Panc1 (cell line): ENCODE results near the gene MYH11. TPM values are rescaled to one million over a fixed set of nuclear protein-coding genes. Genes with fewer than 3 reads are reported as not detected.

Source experiments
- ATAC-seq: fragments of 200-7000 bp; cut with Tn5 transposase; 2 replicates; pipeline ENCODE4 v1.9.1; 2020; ENCODE audit warnings: mild to moderate bottlenecking, moderate library complexity
- BruUV-seq: library from RNA; stranded (reverse); fragments of 400-500 nt; replicated peaks from 2 replicates; lab custom pipeline; 2021; lab: Mats Ljungman, UMichigan
- CTCF ChIA-PET: fragments of 300-600 bp; sonication (Branson Sonifier 250); formaldehyde crosslinking; loops from one replicate; lab custom pipeline; 2022; ENCODE audit warnings: antibody characterized with exemption; lab: Charles Lee
- POLR2A ChIA-PET: fragments of 300-600 bp; sonication (Branson Sonifier 250); formaldehyde crosslinking; loops from one replicate; lab custom pipeline; 2022; ENCODE audit warnings: antibody characterized with exemption; lab: Charles Lee
- DNase-seq: peaks from one replicate; pipeline ENCODE4 v3.0.0-alpha.2; 2010; ENCODE audit warnings: low read depth, low spot score
- H3K27ac ChIP-seq: 2 replicates; pipeline ENCODE4 v1.5.1; 2011; ENCODE audit warnings: mild to moderate bottlenecking, low read length, inconsistent platforms
- H3K27me3 ChIP-seq: fragments of 200-500 bp; sonication (Bioruptor generic); 2 replicates; pipeline ENCODE4 v1.6.0; 2014; ENCODE audit warnings: low read length, inconsistent platforms; ENCODE audit not compliant: control insufficient read depth, insufficient read depth
- H3K36me3 ChIP-seq: fragments of 200-500 bp; sonication (Bioruptor generic); 2 replicates; pipeline ENCODE4 v1.5.1; 2014; ENCODE audit warnings: inconsistent platforms, mild to moderate bottlenecking, low read length, moderate library complexity; ENCODE audit not compliant: control insufficient read depth, insufficient read depth
- H3K4me1 ChIP-seq: 2 replicates; pipeline ENCODE4 v1.5.1; 2011; ENCODE audit warnings: inconsistent platforms, mild to moderate bottlenecking, low read length, moderate library complexity; ENCODE audit not compliant: control insufficient read depth, insufficient read depth
- H3K4me3 ChIP-seq, 2 experiments: 2 replicates each; pipeline ENCODE4 v1.5.1; 2011 to 2012; ENCODE audit warnings: low read depth in 2 of 2, low read length in 2 of 2, mild to moderate bottlenecking in 2 of 2, inconsistent platforms in 1 of 2, moderate library complexity in 1 of 2
- H3K9me3 ChIP-seq: fragments of 200-500 bp; sonication (Bioruptor generic); 2 replicates; pipeline ENCODE4 v1.5.1; 2014; ENCODE audit warnings: low read depth, mild to moderate bottlenecking, inconsistent platforms, low read length, moderate library complexity; ENCODE audit not compliant: control insufficient read depth, insufficient read depth
- POLR2AphosphoS5 ChIP-seq: IDR thresholded peaks from 2 replicates; pipeline ENCODE4 v1.6.1; 2012; ENCODE audit warnings: mild to moderate bottlenecking, low read depth, low read length, moderate library complexity
- SIN3A ChIP-seq: IDR thresholded peaks from 2 replicates; pipeline ENCODE4 v1.6.1; 2012; ENCODE audit warnings: low read depth, mild to moderate bottlenecking, low read length, moderate library complexity, borderline replicate concordance; ENCODE audit not compliant: insufficient read depth
- TCF7L2 ChIP-seq: IDR thresholded peaks from 2 replicates; pipeline ENCODE4 v1.6.1; 2011; ENCODE audit warnings: mild to moderate bottlenecking, low read depth, low read length, inconsistent platforms
- in situ Hi-C: cut with HindIII; loops from 2 replicates; pipeline ENCODE4 v1.10.0; 2016; ENCODE audit warnings: low sequenced_read_pairs, low pct_unique_long_range_greater_than_20kb
- intact Hi-C: fragments of 100-400 bp; cut with micrococcal nuclease; formaldehyde crosslinking; loops from one replicate; pipeline ENCODE4 v1.10.0; 2022; ENCODE audit not compliant: unreplicated experiment
- total RNA-seq: library from RNA; stranded (reverse); gene quantifications from one replicate; pipeline ENCODE4 v1.2.1, GENCODE V29; 2021; ENCODE audit not compliant: unreplicated experiment
- TF ChIP-seq, protein P1 (sequence below): fragments of 450-650 bp; IDR thresholded peaks from 2 replicates; pipeline ENCODE4 v1.5.1; 2017; ENCODE audit warnings: mild to moderate bottlenecking
- TF ChIP-seq, protein P2 (sequence below), 2 experiments: IDR thresholded peaks; 2 replicates each; pipeline ENCODE4 v1.6.1; 2011 to 2012; ENCODE audit warnings: low read depth in 2 of 2, control low read depth in 1 of 2, low read length in 1 of 2, mild to moderate bottlenecking in 1 of 2, moderate library complexity in 1 of 2; ENCODE audit not compliant: insufficient read depth in 1 of 2

Gene MYH11
- total RNA-seq, 1 experiment from 2014 or later = 0.51 TPM

DNA sequence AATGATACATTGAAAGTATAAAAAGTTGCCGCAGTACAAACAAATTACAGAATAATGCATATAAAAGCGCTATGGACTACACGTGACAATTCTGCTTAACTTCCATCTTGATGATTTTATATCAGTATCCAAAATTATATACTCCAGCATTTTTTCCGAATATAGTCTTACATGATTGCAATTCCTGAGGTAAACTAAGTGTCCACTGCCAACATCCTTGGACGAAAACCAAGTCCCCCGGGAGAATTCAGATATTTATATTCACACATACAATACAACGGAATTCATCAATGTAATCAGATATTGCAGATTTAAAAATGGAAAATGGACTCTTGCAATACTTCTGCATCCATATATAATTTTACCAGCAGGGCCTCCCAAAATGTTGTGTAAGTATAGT lies 8.9 kb upstream of the MYH11 start:
- ATAC-seq = no peak
- intact Hi-C loops = no loop called here
- no peak for DNase-seq
- in situ Hi-C loops = loop anchor here (5.0 kb wide), 2 partner anchors 33 to 83 kb away; no protein-coding TSS in a partner anchor
- H3K4me3 ChIP-seq = no peak overlapping the region
- no peak overlapping the region for H3K27ac ChIP-seq
- CTCF ChIA-PET = no interaction called here
- no TSS peak for BruUV-seq
- H3K9me3 ChIP-seq = no peaks in the 10 kb centered on the region
- no peaks in the 10 kb centered on the region for H3K4me1 ChIP-seq
- H3K36me3 ChIP-seq = peaks cover 22% of the 10 kb centered on the region
- POLR2A ChIA-PET = no interaction called here
- TF ChIP-seq, protein P1, sequence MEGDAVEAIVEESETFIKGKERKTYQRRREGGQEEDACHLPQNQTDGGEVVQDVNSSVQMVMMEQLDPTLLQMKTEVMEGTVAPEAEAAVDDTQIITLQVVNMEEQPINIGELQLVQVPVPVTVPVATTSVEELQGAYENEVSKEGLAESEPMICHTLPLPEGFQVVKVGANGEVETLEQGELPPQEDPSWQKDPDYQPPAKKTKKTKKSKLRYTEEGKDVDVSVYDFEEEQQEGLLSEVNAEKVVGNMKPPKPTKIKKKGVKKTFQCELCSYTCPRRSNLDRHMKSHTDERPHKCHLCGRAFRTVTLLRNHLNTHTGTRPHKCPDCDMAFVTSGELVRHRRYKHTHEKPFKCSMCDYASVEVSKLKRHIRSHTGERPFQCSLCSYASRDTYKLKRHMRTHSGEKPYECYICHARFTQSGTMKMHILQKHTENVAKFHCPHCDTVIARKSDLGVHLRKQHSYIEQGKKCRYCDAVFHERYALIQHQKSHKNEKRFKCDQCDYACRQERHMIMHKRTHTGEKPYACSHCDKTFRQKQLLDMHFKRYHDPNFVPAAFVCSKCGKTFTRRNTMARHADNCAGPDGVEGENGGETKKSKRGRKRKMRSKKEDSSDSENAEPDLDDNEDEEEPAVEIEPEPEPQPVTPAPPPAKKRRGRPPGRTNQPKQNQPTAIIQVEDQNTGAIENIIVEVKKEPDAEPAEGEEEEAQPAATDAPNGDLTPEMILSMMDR = no peak
- no peaks in the 10 kb centered on the region for H3K27me3 ChIP-seq

DNA sequence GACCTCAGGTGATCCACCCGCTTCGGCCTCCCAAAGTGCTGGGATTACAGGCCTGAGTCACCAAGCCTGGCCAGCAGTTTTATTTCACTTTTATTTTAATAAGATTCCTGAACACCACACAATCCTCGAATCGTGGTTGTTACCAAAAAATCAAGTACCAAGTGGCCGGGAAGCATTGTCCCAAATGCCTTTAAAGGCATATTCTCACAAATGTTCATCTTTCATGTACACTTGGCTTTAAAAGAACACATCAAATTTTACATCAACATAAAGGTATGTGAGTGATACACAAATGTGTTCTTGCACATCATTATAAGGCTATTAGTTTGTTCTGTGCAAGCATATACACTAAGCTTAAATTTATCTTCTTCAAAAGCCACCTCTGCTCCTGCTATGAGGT lies 8.1 kb upstream of the MYH11 start:
- CTCF ChIA-PET = no interaction called here
- POLR2A ChIA-PET = no interaction called here
- no peak for DNase-seq
- no TSS peak for BruUV-seq
- intact Hi-C loops = no loop called here
- in situ Hi-C loops = loop anchor here (5.0 kb wide), 2 partner anchors 33 to 83 kb away; no protein-coding TSS in a partner anchor
- no peaks in the 10 kb centered on the region for H3K27me3 ChIP-seq
- no peak overlapping the region for H3K4me3 ChIP-seq
- no peaks in the 10 kb centered on the region for H3K9me3 ChIP-seq
- H3K27ac ChIP-seq = no peak overlapping the region
- H3K36me3 ChIP-seq = peaks cover 17% of the 10 kb centered on the region
- 0 out of 2 replicates have a peak, but pooled peaks have one; percentile 20 for TF ChIP-seq POLR2AphosphoS5
- no peak for TF ChIP-seq TCF7L2
- no peaks in the 10 kb centered on the region for H3K4me1 ChIP-seq
- ATAC-seq = no peak

DNA sequence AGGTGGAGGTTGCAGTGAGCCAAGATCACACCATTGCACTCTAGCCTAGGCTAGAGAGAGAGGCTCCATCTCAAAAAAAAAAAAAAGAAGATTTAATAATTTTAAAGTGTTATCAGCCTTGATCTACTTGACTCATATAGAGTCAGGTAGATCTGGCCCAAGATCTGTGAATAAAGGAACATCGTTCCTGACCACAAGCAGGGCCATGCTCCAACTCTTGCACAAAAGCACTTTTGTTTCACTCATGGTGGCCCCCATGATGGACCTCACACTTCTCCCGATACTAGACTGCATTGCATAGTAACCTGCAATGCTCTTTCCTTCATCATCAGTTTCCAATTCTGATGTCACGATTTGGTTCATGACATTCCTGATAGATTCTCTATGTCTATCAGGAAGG lies 5.2 kb upstream of the MYH11 start:
- in situ Hi-C loops = no loop called here
- peaks cover 9% of the 10 kb centered on the region for H3K4me1 ChIP-seq
- no peak for TF ChIP-seq POLR2AphosphoS5
- TF ChIP-seq TCF7L2 = no peak
- TF ChIP-seq, protein P1 = no peak
- TF ChIP-seq SIN3A = no peak
- TF ChIP-seq, protein P2, sequence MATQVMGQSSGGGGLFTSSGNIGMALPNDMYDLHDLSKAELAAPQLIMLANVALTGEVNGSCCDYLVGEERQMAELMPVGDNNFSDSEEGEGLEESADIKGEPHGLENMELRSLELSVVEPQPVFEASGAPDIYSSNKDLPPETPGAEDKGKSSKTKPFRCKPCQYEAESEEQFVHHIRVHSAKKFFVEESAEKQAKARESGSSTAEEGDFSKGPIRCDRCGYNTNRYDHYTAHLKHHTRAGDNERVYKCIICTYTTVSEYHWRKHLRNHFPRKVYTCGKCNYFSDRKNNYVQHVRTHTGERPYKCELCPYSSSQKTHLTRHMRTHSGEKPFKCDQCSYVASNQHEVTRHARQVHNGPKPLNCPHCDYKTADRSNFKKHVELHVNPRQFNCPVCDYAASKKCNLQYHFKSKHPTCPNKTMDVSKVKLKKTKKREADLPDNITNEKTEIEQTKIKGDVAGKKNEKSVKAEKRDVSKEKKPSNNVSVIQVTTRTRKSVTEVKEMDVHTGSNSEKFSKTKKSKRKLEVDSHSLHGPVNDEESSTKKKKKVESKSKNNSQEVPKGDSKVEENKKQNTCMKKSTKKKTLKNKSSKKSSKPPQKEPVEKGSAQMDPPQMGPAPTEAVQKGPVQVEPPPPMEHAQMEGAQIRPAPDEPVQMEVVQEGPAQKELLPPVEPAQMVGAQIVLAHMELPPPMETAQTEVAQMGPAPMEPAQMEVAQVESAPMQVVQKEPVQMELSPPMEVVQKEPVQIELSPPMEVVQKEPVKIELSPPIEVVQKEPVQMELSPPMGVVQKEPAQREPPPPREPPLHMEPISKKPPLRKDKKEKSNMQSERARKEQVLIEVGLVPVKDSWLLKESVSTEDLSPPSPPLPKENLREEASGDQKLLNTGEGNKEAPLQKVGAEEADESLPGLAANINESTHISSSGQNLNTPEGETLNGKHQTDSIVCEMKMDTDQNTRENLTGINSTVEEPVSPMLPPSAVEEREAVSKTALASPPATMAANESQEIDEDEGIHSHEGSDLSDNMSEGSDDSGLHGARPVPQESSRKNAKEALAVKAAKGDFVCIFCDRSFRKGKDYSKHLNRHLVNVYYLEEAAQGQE (IDR thresholded peaks at IDR 0.05; ENCODE audit: insufficient read depth in 1 of 2, low read depth in 2 of 2, low read length in 1 of 2) = no peak
- no peak overlapping the region for H3K4me3 ChIP-seq
- no peak for DNase-seq
- H3K27ac ChIP-seq = no peak overlapping the region
- peaks cover 12% of the 10 kb centered on the region for H3K36me3 ChIP-seq
- intact Hi-C loops = no loop called here
- no peaks in the 10 kb centered on the region for H3K9me3 ChIP-seq
- no peak for ATAC-seq
- POLR2A ChIA-PET = no interaction called here
- BruUV-seq = no TSS peak
- CTCF ChIA-PET = no interaction called here
- H3K27me3 ChIP-seq = peaks cover 9% of the 10 kb centered on the region
